ENCODE data around the gene HOXD10.

The HOXD10 gene

GRCh38 chr2:176082824-176083751 is 33.5 kb upstream of the HOXD10 start:
- no peak for DNase-seq

GRCh38 chr2:176083796-176084261 is 32.7 kb upstream of the HOXD10 start, which contains the start of gene EVX2:
Gene EVX2 (minus strand): TSS chr2:176083962. CDS start chr2:176083776, 186 bp downstream.
- no peak for DNase-seq

GRCh38 chr2:176084611-176085119 is 31.9 kb upstream of the HOXD10 start:
- DNase-seq = no peak

GRCh38 chr2:176085120-176085788 is 31.3 kb upstream of the HOXD10 start:
- DNase-seq = no peak

- no peak for DNase-seq
Observed at GRCh38 chr2:176085861-176086771, 30.5 kb upstream of the HOXD10 start.

GRCh38 chr2:176087330-176088047 is 29.1 kb upstream of the HOXD10 start:
- no peak for DNase-seq

GRCh38 chr2:176088048-176088936 is 28.3 kb upstream of the HOXD10 start:
- DNase-seq = no peak

- no peak for DNase-seq
Observed at GRCh38 chr2:176088937-176089842, 27.4 kb upstream of the HOXD10 start.

GRCh38 chr2:176089843-176090395 is 26.7 kb upstream of the HOXD10 start:
- no peak for DNase-seq

- DNase-seq = no peak
Observed at GRCh38 chr2:176090862-176091261, 25.7 kb upstream of the HOXD10 start.

- DNase-seq = no peak
Observed at GRCh38 chr2:176091329-176092258, 25.0 kb upstream of the HOXD10 start.

GRCh38 chr2:176092270-176093144 is 24.1 kb upstream of the HOXD10 start, which contains the start of gene HOXD13:
Gene HOXD13 (plus strand): TSS chr2:176092721. CDS start chr2:176092891, 170 bp downstream.
- no peak for DNase-seq

- no peak for DNase-seq
Observed at GRCh38 chr2:176093145-176093897, 23.3 kb upstream of the HOXD10 start.

- DNase-seq = no peak
Observed at GRCh38 chr2:176093898-176094249, 22.7 kb upstream of the HOXD10 start.

- no peak for DNase-seq
Observed at GRCh38 chr2:176094349-176094748, 22.2 kb upstream of the HOXD10 start.

GRCh38 chr2:176095421-176095820 is 21.2 kb upstream of the HOXD10 start:
- DNase-seq = no peak
